PC-9 (cell line): Measurements from ENCODE around the gene PHACTR1. TPM values are rescaled to one million over a fixed set of nuclear protein-coding genes. Genes with fewer than 3 reads are reported as not detected.

Experiments
- BruUV-seq: library from RNA; stranded (reverse); fragments of 400-500 nt; replicated peaks from 2 replicates; lab custom pipeline; 2021; lab: Mats Ljungman, UMichigan
- CTCF ChIA-PET: fragments of 300-600 bp; sonication (Branson Sonifier 250); formaldehyde crosslinking; loops from one replicate; lab custom pipeline; 2022; ENCODE audit warnings: antibody characterized with exemption; lab: Charles Lee
- POLR2A ChIA-PET: fragments of 300-600 bp; sonication (Branson Sonifier 250); formaldehyde crosslinking; loops from one replicate; lab custom pipeline; 2022; ENCODE audit warnings: antibody characterized with exemption; ENCODE audit not compliant: unreplicated experiment; lab: Charles Lee
- DNase-seq, 2 experiments: peaks; one replicate each; pipeline versions ENCODE4 v3.0.0 to v3.0.0-alpha.2; 2015 to 2022; ENCODE audit warnings: mixed read lengths in 1 of 2
- H2AFZ ChIP-seq: fragments of 200-600 bp; sonication (generic); 2 replicates; pipeline ENCODE4 v1.8.1; 2017; ENCODE audit warnings: antibody characterized with exemption
- H3F3A ChIP-seq: fragments of 200-600 bp; sonication (generic); 2 replicates; pipeline ENCODE4 v1.8.1; 2017; ENCODE audit warnings: antibody characterized with exemption, mild to moderate bottlenecking, low read depth; ENCODE audit not compliant: insufficient read depth
- H3K27ac ChIP-seq: fragments of 200-600 bp; sonication (generic); 2 replicates; pipeline ENCODE4 v1.6.1; 2016; ENCODE audit warnings: mixed run types
- H3K27me3 ChIP-seq: fragments of 200-600 bp; sonication (generic); 2 replicates; pipeline ENCODE4 v1.6.1; 2016; ENCODE audit warnings: low read depth, mixed run types; ENCODE audit not compliant: insufficient read depth
- H3K36me3 ChIP-seq: fragments of 200-600 bp; sonication (generic); 2 replicates; pipeline ENCODE4 v1.6.1; 2016; ENCODE audit warnings: low read depth, mixed run types
- H3K4me1 ChIP-seq: fragments of 200-600 bp; sonication (generic); replicated peaks from 2 replicates; pipeline ENCODE4 v1.6.1; 2016; ENCODE audit warnings: mixed run types; ENCODE audit not compliant: insufficient read depth
- H3K4me2 ChIP-seq: fragments of 200-600 bp; sonication (generic); 2 replicates; pipeline ENCODE4 v1.6.1; 2017; ENCODE audit warnings: mixed run types
- H3K4me3 ChIP-seq: fragments of 200-600 bp; sonication (generic); 2 replicates; pipeline ENCODE4 v1.6.1; 2016; ENCODE audit warnings: mixed run types
- H3K79me2 ChIP-seq: fragments of 200-600 bp; sonication (generic); 2 replicates; pipeline ENCODE4 v1.6.1; 2017; ENCODE audit warnings: low read depth, mixed run types
- H3K9me2 ChIP-seq: fragments of 200-600 bp; sonication (generic); 2 replicates; pipeline ENCODE4 v1.8.1; 2017; ENCODE audit warnings: mild to moderate bottlenecking; ENCODE audit not compliant: insufficient read depth
- H3K9me3 ChIP-seq: fragments of 200-600 bp; sonication (generic); 2 replicates; pipeline ENCODE4 v1.8.1; 2016; ENCODE audit warnings: low read depth; ENCODE audit not compliant: insufficient read depth
- H4K20me1 ChIP-seq: fragments of 200-600 bp; sonication (generic); 2 replicates; pipeline ENCODE4 v1.8.1; 2017; ENCODE audit not compliant: insufficient read depth
- CTCF ChIP-seq: fragments of 200-600 bp; sonication (generic); conservative IDR thresholded peaks from 2 replicates; pipeline ENCODE4 v1.6.1; 2017; ENCODE audit warnings: mixed run types, antibody characterized with exemption, mild to moderate bottlenecking, moderate library complexity
- EZH2 ChIP-seq: fragments of 200-600 bp; sonication (generic); IDR thresholded peaks from 2 replicates; pipeline ENCODE4 v1.8.0; 2017; ENCODE audit warnings: antibody characterized with exemption, low read depth
- intact Hi-C: fragments of 100-400 bp; cut with micrococcal nuclease; formaldehyde crosslinking; loops from one replicate; pipeline ENCODE4 v1.10.0; 2022; ENCODE audit not compliant: unreplicated experiment
- total RNA-seq: library from RNA; stranded (reverse); gene quantifications from 2 replicates; pipeline ENCODE4 v1.2.3, GENCODE V29; 2021

Gene PHACTR1
- total RNA-seq, 1 experiment from 2014 or later, result not detected

GRCh38 chr6:13013681-13014503 lies 297.3 kb downstream of the PHACTR1 start:
- no peaks in the 10 kb centered on the region for H3K9me3 ChIP-seq
- H4K20me1 ChIP-seq, result no peaks in the 10 kb centered on the region
- peaks cover 44% of the 10 kb centered on the region for H3K27me3 ChIP-seq
- no peak overlapping the region for H3K4me2 ChIP-seq
- ChIA-PET CTCF (no interaction called here), POLR2A (no interaction called here)
- 0 out of 2 replicates have a peak, but pooled peaks cover 4% of the 10 kb centered on the region for H3F3A ChIP-seq
- H3K9me2 ChIP-seq, result no peaks in the 10 kb centered on the region
- no peak for TF ChIP-seq EZH2
- TF ChIP-seq CTCF, result no peak
- intact Hi-C loops, result no loop called here
- no TSS peak for BruUV-seq
- no peaks in the 10 kb centered on the region for H3K79me2 ChIP-seq
- no peaks in the 10 kb centered on the region for H3K36me3 ChIP-seq
- no peak for DNase-seq
- no peak overlapping the region for H3K27ac ChIP-seq
- no peak overlapping the region for H2AFZ ChIP-seq
- peaks cover 7% of the 10 kb centered on the region; the same call in 1 of the 2 replicates for H3K4me1 ChIP-seq
- no peak overlapping the region for H3K4me3 ChIP-seq

GRCh38 chr6:13014504-13015378 lies 298.2 kb downstream of the PHACTR1 start:
- TF ChIP-seq CTCF (no peak), EZH2 (no peak)
- ChIA-PET POLR2A (no interaction called here), CTCF (no interaction called here)
- Histone ChIP-seq H2AFZ (no peak overlapping the region), H3K4me3 (no peak overlapping the region), H3K36me3 (no peaks in the 10 kb centered on the region), H3F3A (0 out of 2 replicates have a peak, but pooled peaks cover 4% of the 10 kb centered on the region), H3K79me2 (no peaks in the 10 kb centered on the region), H4K20me1 (no peaks in the 10 kb centered on the region), H3K4me1 (peaks cover 7% of the 10 kb centered on the region; the same call in 1 of the 2 replicates), H3K4me2 (no peak overlapping the region), H3K27ac (no peak overlapping the region), H3K27me3 (peaks cover 44% of the 10 kb centered on the region), H3K9me3 (no peaks in the 10 kb centered on the region), H3K9me2 (no peaks in the 10 kb centered on the region)
- no peak for DNase-seq
- BruUV-seq, result no TSS peak
- intact Hi-C loops, result no loop called here

- intact Hi-C loops, result no loop called here
- CTCF ChIA-PET, result no interaction called here
- Histone ChIP-seq H4K20me1 (no peaks in the 10 kb centered on the region), H3K27ac (no peak overlapping the region), H3K4me1 (peaks cover 7% of the 10 kb centered on the region; the same call in 1 of the 2 replicates), H3K4me3 (no peak overlapping the region), H3K27me3 (peaks cover 39% of the 10 kb centered on the region), H2AFZ (no peak overlapping the region), H3F3A (0 out of 2 replicates have a peak, but pooled peaks cover 4% of the 10 kb centered on the region), H3K9me2 (no peaks in the 10 kb centered on the region), H3K4me2 (no peak overlapping the region), H3K36me3 (no peaks in the 10 kb centered on the region), H3K79me2 (no peaks in the 10 kb centered on the region), H3K9me3 (no peaks in the 10 kb centered on the region)
- TF ChIP-seq CTCF (no peak), EZH2 (no peak)
- no TSS peak for BruUV-seq
- no peak for DNase-seq
- POLR2A ChIA-PET, result no interaction called here
Measured at GRCh38 chr6:13015379-13015681, 298.8 kb downstream of the PHACTR1 start.
